HepG2 (cell line): Measurements from ENCODE around the gene GPC6. TPM values are rescaled to one million over a fixed set of nuclear protein-coding genes. Genes with fewer than 3 reads are reported as not detected.

Experiments
- ATAC-seq: fragments of 200-7000 bp; cut with Tn5 transposase; 3 replicates; pipeline ENCODE4 v1.9.1; 2020; ENCODE audit warnings: mild to moderate bottlenecking, moderate library complexity
- BruUV-seq: library from RNA; stranded (reverse); fragments of 400-500 nt; replicated peaks from 2 replicates; lab custom pipeline; 2021; lab: Mats Ljungman, UMichigan
- CTCF ChIA-PET: fragments of 300-600 bp; formaldehyde crosslinking; extraction: SDS; loops from one replicate; lab custom pipeline; 2021; ENCODE audit warnings: low total read pairs, inconsistent platforms, low intra/inter-chr PET ratio; lab: Yijun Ruan, JAX
- POLR2A ChIA-PET: fragments of 350-600 bp; sonication (Branson Sonifier 250); formaldehyde crosslinking; loops from one replicate; lab custom pipeline; 2020; ENCODE audit warnings: antibody characterized with exemption, inconsistent platforms; lab: Yijun Ruan, JAX
- DNase-seq: peaks from one replicate; pipeline ENCODE4 v3.0.0-alpha.2; 2015; ENCODE audit warnings: low spot score
- FAIRE-seq: peaks from 3 replicates; lab custom pipeline; 2011; peaks lifted over from hg19 to GRCh38; lab: Jason Lieb, UNC
- H2AFZ ChIP-seq: one replicate; pipeline ENCODE4 v1.6.1; 2011; ENCODE audit warnings: low read length, inconsistent platforms
- H3K27ac ChIP-seq: fragments of 300-600 bp; 3 replicates; pipeline ENCODE4 v1.8.0; 2011; ENCODE audit warnings: mixed run types, mild to moderate bottlenecking, mixed read lengths, low read length, inconsistent platforms; ENCODE audit not compliant: insufficient read depth; ENCODE audit errors: extremely low read length
- H3K27me3 ChIP-seq, 2 experiments: fragments of 200-600 bp in 1 of 2; 2 replicates in 1 of 2; 3 replicates in 1 of 2; pipeline versions ENCODE4 v1.6.0 to v1.8.0; 2011; ENCODE audit warnings: low read length in 2 of 2, mild to moderate bottlenecking in 2 of 2, moderate library complexity in 2 of 2, inconsistent platforms in 1 of 2; ENCODE audit not compliant: insufficient read depth in 2 of 2, control insufficient read depth in 1 of 2
- H3K36me3 ChIP-seq, 2 experiments: fragments of 200-600 bp in 1 of 2; replicated peaks in 1 of 2; 2 replicates in 1 of 2; 3 replicates in 1 of 2; pipeline versions ENCODE4 v1.5.1 to v1.8.0; 2011; ENCODE audit warnings: low read length in 2 of 2, inconsistent platforms in 1 of 2; ENCODE audit not compliant: insufficient read depth in 2 of 2, control insufficient read depth in 1 of 2
- H3K4me1 ChIP-seq: 2 replicates; pipeline ENCODE4 v1.5.1; 2012; ENCODE audit warnings: low read length, inconsistent platforms; ENCODE audit not compliant: insufficient read depth
- H3K4me2 ChIP-seq: 2 replicates; pipeline ENCODE4 v1.6.0; 2011; ENCODE audit warnings: low read depth, low read length, inconsistent platforms
- H3K4me3 ChIP-seq, 3 experiments: fragments of 200-600 bp in 1 of 3; sonication (generic), shearing (Covaris generic) in 1 of 3; replicated peaks in 1 of 3; 2 replicates each; pipeline ENCODE4 v1.5.1; 2011 to 2016; ENCODE audit warnings: low read length in 3 of 3, inconsistent platforms in 2 of 3, low read depth in 2 of 3, mild to moderate bottlenecking in 2 of 3, control low read depth in 1 of 3, mixed read lengths in 1 of 3; ENCODE audit not compliant: insufficient read depth in 1 of 3
- H3K79me2 ChIP-seq: one replicate; pipeline ENCODE4 v1.6.1; 2011; ENCODE audit warnings: low read length, inconsistent platforms; ENCODE audit not compliant: insufficient read depth
- H3K9ac ChIP-seq: 2 replicates; pipeline ENCODE4 v1.6.0; 2011; ENCODE audit warnings: mild to moderate bottlenecking, low read depth, low read length, inconsistent platforms; ENCODE audit not compliant: insufficient read depth
- H3K9me3 ChIP-seq: 2 replicates; pipeline ENCODE4 v1.5.1; 2012; ENCODE audit warnings: mild to moderate bottlenecking, low read length
- H4K20me1 ChIP-seq: 2 replicates; pipeline ENCODE4 v1.6.0; 2011; ENCODE audit warnings: inconsistent platforms, mild to moderate bottlenecking, low read length, moderate library complexity; ENCODE audit not compliant: insufficient read depth
- JUN ChIP-seq: sonication (generic); formaldehyde crosslinking; IDR thresholded peaks from 2 replicates; pipeline ENCODE4 v1.4.0; 2020; ENCODE audit warnings: mild to moderate bottlenecking, missing genetic modification reagents
- MAFG ChIP-seq: sonication (generic); formaldehyde crosslinking; IDR thresholded peaks from 2 replicates; pipeline ENCODE4 v1.5.1; 2020; ENCODE audit warnings: mild to moderate bottlenecking, missing genetic modification reagents
- RARG ChIP-seq: sonication (generic); formaldehyde crosslinking; IDR thresholded peaks from 2 replicates; pipeline ENCODE4 v1.4.0; 2020; ENCODE audit warnings: low read depth, mild to moderate bottlenecking, missing genetic modification reagents
- WGBS: methylation state at CpG from one replicate; pipeline ENCODE4 v1.1.6; 2017; ENCODE audit warnings: low lambda C conversion rate; 5-methylcytosine and 5-hydroxymethylcytosine counted together
- in situ Hi-C: cut with HindIII; loops from 2 replicates; pipeline ENCODE4 v1.10.0; 2017; ENCODE audit warnings: low pct_unique_long_range_greater_than_20kb; ENCODE audit not compliant: extremely low pct_ligation_motif_present
- intact Hi-C: fragments of 100-400 bp; cut with micrococcal nuclease; formaldehyde crosslinking; loops from one replicate; pipeline ENCODE4 v1.10.0; 2022; ENCODE audit not compliant: unreplicated experiment
- polyA plus RNA-seq, 8 experiments: library from polyadenylated mRNA; depleted of rRNA in 3 of 8; stranded (reverse) in 7 of 8; unstranded in 1 of 8; fragments of >200 nt; fragmentation: Illumina TruSeq in 4 of 8; extraction: Trizol in 4 of 8; gene quantifications; 2 replicates each; pipeline versions ENCODE4 v1.2.1 to v1.2.3, GENCODE V29; 2011 to 2016; ENCODE audit warnings: low read depth in 4 of 8, missing spikeins in 1 of 8, mixed read lengths in 1 of 8; ENCODE audit not compliant: insufficient read depth in 1 of 8
- total RNA-seq, 5 experiments: library from RNA; depleted of rRNA; stranded (reverse); fragments of >200 nt; fragmentation: Illumina TruSeq; extraction: Trizol; gene quantifications; 2 replicates each; pipeline ENCODE4 v1.2.3, GENCODE V29; 2016; ENCODE audit warnings: low read depth in 1 of 5
- TF ChIP-seq, protein P1 (sequence below): sonication (generic); formaldehyde crosslinking; IDR thresholded peaks from 2 replicates; pipeline ENCODE4 v1.9.0; 2022; ENCODE audit warnings: low read depth, missing genetic modification reagents
- TF ChIP-seq, protein P2 (sequence below): sonication (generic); formaldehyde crosslinking; conservative IDR thresholded peaks from 2 replicates; pipeline ENCODE4 v1.4.0; 2020; ENCODE audit warnings: mild to moderate bottlenecking, missing genetic modification reagents, moderate library complexity
- TF ChIP-seq, protein P3 (sequence below): IDR thresholded peaks from 2 replicates; pipeline ENCODE4 v1.6.1; 2012; ENCODE audit warnings: low read depth, low read length, improper control_type of control experiment
- TF ChIP-seq, protein P4 (sequence below): sonication (generic); formaldehyde crosslinking; IDR thresholded peaks from 2 replicates; pipeline ENCODE4 v1.4.0; 2020; ENCODE audit warnings: missing genetic modification reagents
- TF ChIP-seq, protein P5 (sequence below): sonication (generic); formaldehyde crosslinking; IDR thresholded peaks from 2 replicates; pipeline ENCODE4 v1.4.0; 2020; ENCODE audit warnings: mild to moderate bottlenecking, low read depth, missing genetic modification reagents

GPC6 gene
- total and polyA plus RNA-seq, 2 of the 13 experiments (the other 11 are each of a cell fraction or from before 2014, with no cell fraction given): 24.5 to 33.9 TPM

DNA sequence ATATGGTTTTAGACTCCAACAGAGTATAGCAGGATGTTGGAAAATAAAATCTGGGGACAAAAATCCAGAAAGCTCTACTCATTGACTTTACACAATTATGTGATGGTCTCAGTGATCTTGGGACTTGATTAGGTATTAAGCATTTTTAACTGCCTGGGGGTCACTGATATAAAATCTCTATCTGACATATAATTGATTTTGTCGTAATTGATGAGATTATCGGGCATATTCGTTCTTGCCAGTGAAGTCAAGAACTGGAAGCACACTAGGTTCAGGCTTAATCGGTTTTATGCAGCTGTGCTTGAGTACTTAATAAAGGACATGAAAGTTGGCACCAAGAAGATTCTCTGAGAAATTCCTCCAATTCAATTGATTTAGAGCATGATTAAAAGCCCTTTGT, 862.1 kb downstream of the GPC6 start:
- no peak for FAIRE-seq

DNA sequence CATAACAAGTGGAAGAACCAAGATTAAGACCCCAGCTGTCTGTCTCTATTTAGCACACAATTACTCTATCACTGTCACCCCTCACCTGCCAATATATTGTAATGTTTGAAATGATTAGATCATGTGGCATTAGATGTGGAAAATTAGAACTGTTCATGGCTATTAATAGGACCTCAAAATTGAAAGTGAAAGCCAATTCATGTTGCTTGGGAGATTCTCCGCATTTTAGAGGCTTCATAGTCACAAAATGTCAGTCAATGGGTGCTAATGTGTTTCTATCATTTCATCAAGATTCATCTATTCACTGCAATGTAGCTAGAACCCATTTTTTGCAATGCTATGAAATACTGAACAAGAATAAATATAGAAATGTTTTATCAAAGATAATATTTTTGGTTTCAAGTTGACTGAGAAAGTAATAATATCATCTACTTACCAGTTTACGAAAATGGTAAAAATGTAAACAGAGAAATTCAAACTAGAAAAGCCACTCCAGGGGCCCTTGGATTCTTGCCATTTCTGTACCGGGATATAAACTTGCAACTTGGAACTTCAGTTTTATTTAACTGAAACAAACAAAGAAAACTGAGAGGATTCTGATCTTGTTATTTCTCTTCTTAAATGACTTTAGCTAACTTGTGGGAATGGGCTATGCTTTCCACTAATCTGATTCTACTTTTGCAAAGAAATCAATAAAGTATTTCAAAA, 864.3 kb downstream of the GPC6 start:
- intact Hi-C loops (no loop called here), in situ Hi-C loops (no loop called here)
- CTCF ChIA-PET: no interaction called here
- POLR2A ChIA-PET: no interaction called here
- Histone ChIP-seq H2AFZ (no peak overlapping the region), H3K4me2 (no peak overlapping the region), H3K4me1 (no peaks in the 10 kb centered on the region), H3K27me3 (no peaks in the 10 kb centered on the region), H3K9ac (no peak overlapping the region), H3K27ac (no peak overlapping the region), H3K79me2 (no peaks in the 10 kb centered on the region), H3K36me3 (no peaks in the 10 kb centered on the region), H4K20me1 (no peaks in the 10 kb centered on the region), H3K4me3 (no peak overlapping the region), H3K9me3 (no peaks in the 10 kb centered on the region)
- WGBS: 66% methylated on average over 3 of the region's 3 CpGs
- no peak for ATAC-seq
- no TSS peak for BruUV-seq
- no peak for FAIRE-seq
- DNase-seq: no peak
- TF ChIP-seq, protein P1, sequence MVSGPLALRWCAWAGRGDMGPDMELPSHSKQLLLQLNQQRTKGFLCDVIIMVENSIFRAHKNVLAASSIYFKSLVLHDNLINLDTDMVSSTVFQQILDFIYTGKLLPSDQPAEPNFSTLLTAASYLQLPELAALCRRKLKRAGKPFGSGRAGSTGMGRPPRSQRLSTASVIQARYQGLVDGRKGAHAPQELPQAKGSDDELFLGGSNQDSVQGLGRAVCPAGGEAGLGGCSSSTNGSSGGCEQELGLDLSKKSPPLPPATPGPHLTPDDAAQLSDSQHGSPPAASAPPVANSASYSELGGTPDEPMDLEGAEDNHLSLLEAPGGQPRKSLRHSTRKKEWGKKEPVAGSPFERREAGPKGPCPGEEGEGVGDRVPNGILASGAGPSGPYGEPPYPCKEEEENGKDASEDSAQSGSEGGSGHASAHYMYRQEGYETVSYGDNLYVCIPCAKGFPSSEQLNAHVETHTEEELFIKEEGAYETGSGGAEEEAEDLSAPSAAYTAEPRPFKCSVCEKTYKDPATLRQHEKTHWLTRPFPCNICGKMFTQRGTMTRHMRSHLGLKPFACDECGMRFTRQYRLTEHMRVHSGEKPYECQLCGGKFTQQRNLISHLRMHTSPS (CRISPR knock-in tag): no peak
- TF ChIP-seq, protein P2, sequence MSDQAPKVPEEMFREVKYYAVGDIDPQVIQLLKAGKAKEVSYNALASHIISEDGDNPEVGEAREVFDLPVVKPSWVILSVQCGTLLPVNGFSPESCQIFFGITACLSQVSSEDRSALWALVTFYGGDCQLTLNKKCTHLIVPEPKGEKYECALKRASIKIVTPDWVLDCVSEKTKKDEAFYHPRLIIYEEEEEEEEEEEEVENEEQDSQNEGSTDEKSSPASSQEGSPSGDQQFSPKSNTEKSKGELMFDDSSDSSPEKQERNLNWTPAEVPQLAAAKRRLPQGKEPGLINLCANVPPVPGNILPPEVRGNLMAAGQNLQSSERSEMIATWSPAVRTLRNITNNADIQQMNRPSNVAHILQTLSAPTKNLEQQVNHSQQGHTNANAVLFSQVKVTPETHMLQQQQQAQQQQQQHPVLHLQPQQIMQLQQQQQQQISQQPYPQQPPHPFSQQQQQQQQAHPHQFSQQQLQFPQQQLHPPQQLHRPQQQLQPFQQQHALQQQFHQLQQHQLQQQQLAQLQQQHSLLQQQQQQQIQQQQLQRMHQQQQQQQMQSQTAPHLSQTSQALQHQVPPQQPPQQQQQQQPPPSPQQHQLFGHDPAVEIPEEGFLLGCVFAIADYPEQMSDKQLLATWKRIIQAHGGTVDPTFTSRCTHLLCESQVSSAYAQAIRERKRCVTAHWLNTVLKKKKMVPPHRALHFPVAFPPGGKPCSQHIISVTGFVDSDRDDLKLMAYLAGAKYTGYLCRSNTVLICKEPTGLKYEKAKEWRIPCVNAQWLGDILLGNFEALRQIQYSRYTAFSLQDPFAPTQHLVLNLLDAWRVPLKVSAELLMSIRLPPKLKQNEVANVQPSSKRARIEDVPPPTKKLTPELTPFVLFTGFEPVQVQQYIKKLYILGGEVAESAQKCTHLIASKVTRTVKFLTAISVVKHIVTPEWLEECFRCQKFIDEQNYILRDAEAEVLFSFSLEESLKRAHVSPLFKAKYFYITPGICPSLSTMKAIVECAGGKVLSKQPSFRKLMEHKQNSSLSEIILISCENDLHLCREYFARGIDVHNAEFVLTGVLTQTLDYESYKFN (CRISPR knock-in tag): no peak
- TF ChIP-seq, protein P3, sequence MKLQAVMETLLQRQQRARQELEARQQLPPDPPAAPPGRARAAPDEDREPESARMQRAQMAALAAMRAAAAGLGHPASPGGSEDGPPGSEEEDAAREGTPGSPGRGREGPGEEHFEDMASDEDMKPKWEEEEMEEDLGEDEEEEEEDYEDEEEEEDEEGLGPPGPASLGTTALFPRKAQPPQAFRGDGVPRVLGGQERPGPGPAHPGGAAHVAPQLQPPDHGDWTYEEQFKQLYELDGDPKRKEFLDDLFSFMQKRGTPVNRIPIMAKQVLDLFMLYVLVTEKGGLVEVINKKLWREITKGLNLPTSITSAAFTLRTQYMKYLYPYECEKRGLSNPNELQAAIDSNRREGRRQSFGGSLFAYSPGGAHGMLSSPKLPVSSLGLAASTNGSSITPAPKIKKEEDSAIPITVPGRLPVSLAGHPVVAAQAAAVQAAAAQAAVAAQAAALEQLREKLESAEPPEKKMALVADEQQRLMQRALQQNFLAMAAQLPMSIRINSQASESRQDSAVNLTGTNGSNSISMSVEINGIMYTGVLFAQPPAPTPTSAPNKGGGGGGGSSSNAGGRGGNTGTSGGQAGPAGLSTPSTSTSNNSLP: no peak
- no peak for TF ChIP-seq RARG (CRISPR knock-in tag)
- TF ChIP-seq, protein P4, sequence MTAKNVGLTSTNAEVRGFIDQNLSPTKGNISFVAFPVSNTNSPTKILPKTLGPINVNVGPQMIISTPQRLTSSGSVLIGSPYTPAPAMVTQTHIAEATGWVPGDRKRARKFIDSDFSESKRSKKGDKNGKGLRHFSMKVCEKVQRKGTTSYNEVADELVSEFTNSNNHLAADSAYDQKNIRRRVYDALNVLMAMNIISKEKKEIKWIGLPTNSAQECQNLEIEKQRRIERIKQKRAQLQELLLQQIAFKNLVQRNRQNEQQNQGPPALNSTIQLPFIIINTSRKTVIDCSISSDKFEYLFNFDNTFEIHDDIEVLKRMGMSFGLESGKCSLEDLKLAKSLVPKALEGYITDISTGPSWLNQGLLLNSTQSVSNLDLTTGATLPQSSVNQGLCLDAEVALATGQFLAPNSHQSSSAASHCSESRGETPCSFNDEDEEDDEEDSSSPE (CRISPR knock-in tag): no peak

More for the DNA sequence above, 862.1 kb downstream of the GPC6 start:
- 48% methylated on average over 4 of the region's 4 CpGs for WGBS
- H3K4me2 ChIP-seq: no peak overlapping the region
- intact Hi-C loops (no loop called here), in situ Hi-C loops (no loop called here)
- H4K20me1 ChIP-seq: no peaks in the 10 kb centered on the region
- POLR2A ChIA-PET: no interaction called here
- H3K9me3 ChIP-seq: no peaks in the 10 kb centered on the region
- TF ChIP-seq JUN (no peak), MAFG (no peak)
- TF ChIP-seq, protein P5, sequence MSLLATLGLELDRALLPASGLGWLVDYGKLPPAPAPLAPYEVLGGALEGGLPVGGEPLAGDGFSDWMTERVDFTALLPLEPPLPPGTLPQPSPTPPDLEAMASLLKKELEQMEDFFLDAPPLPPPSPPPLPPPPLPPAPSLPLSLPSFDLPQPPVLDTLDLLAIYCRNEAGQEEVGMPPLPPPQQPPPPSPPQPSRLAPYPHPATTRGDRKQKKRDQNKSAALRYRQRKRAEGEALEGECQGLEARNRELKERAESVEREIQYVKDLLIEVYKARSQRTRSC (CRISPR knock-in tag): no peak
- H3K36me3 ChIP-seq: no peaks in the 10 kb centered on the region
- H3K4me3 ChIP-seq: no peak overlapping the region
- no peaks in the 10 kb centered on the region for H3K27me3 ChIP-seq
- no TSS peak for BruUV-seq
- DNase-seq: no peak
- H3K4me1 ChIP-seq: no peaks in the 10 kb centered on the region
- H2AFZ ChIP-seq: no peak overlapping the region
- no peak for ATAC-seq
- no peak overlapping the region for H3K9ac ChIP-seq
- H3K27ac ChIP-seq: no peak overlapping the region
- CTCF ChIA-PET: no interaction called here
- no peaks in the 10 kb centered on the region for H3K79me2 ChIP-seq
